ENCODE results near the gene EFL1.
"Not testable (repeated sequence)": the region's sequence is repeated elsewhere in the genome, so short reads cannot be mapped to it uniquely, and the experiment has no call there.

EFL1 gene

DNA sequence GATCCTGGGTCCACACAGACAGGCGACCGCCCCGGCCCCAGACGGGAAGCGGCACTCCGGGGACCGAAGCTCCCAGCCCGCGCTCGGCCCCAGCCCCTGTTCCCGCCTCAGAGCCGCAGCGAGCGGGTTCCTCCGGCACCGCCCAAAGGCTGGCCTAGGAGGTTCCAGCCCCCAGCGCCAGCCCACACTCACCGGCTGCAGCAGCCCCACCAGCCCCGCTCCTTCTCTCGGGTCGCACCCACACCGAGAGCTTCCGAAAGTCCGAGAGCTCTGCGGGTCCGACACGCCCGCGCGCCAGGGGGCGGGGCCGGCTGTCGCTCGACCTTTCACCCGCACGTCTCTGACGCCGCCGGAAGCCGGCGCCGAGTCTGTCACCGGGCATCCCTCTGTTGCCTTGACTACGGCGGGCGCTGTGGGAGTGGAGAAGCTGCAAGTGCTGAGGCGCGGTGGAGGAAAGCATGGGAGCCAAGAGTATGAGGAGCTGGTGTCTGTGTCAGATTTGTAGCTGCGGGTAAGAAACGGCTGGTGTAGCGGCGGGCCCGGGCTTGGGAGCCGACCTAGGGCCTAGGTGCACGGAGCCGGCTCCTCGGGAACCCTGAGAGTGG is at the start of gene EFL1, which contains the start of gene SAXO2:
EFL1 (minus strand) TSS at position 313 of the 605 bp plus-strand sequence. CDS start 956 bp downstream, outside the sequence.
SAXO2 (plus strand) TSS at position 397 of the 605 bp plus-strand sequence; CDS start at position 459, 62 bp downstream.
- DNase-seq (ENCODE audit: low spot score) = peak; percentile 95

DNA sequence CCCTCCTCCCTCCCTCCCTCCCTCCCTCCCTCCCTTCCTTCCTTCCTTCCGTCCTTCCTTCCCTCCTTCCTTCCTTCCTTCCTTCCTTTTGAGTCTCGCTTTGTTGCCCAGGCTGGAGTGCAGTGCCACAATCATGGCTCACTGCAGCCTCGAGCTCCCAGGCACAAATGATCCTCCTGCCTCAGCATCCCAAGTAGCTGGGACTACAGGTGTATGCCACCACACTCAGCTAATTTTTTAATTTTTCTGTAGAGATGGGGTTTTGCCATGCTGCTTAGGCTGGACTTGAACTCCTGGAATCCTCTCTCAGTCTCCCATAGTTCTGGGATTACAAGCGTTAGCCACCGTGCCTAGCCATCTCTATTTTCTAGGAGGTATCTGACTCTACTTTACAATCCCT is 48.8 kb upstream of the EFL1 start:
- not testable (repeated sequence) for DNase-seq (ENCODE audit: low spot score)

DNA sequence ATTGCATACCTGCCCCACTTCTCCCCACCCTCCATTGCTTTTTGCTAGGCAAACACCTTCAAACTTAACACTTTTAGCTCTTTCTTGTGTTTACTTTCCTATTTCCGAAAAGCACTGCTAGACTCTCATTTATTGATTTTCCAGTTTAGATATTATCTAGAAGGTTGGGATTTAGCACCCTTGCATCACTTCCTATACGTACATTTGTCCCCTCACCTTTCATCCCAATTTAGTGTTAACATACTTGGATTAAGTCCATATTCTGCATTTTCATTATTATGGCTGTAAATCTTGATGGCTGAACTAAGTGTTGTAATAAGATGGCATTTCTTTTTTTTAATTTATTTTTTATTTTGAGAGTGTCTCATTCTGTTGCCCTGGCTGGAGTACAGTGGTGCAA is 47.3 kb upstream of the EFL1 start:
- DNase-seq (ENCODE audit: low spot score) = no peak

DNA sequence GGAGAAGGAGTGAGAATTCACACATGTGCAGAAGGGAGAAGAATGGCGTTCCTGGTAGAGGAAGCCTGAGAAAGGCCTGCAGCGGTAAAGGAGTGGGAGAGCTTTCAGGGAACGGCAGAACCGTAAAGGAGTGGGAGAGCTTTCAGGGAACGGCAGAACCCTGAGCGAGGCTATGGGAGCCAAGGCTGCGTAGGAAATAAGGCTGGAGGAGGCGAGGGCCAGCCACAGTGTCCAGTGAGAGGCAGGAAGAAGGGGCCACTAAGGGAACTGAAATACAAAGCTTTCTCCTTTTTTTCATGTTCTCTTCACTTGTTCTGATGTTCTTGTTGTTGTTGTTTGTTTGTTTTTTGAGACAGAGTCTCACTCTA is 45.2 kb upstream of the EFL1 start:
- DNase-seq (ENCODE audit: low spot score) = no peak

DNA sequence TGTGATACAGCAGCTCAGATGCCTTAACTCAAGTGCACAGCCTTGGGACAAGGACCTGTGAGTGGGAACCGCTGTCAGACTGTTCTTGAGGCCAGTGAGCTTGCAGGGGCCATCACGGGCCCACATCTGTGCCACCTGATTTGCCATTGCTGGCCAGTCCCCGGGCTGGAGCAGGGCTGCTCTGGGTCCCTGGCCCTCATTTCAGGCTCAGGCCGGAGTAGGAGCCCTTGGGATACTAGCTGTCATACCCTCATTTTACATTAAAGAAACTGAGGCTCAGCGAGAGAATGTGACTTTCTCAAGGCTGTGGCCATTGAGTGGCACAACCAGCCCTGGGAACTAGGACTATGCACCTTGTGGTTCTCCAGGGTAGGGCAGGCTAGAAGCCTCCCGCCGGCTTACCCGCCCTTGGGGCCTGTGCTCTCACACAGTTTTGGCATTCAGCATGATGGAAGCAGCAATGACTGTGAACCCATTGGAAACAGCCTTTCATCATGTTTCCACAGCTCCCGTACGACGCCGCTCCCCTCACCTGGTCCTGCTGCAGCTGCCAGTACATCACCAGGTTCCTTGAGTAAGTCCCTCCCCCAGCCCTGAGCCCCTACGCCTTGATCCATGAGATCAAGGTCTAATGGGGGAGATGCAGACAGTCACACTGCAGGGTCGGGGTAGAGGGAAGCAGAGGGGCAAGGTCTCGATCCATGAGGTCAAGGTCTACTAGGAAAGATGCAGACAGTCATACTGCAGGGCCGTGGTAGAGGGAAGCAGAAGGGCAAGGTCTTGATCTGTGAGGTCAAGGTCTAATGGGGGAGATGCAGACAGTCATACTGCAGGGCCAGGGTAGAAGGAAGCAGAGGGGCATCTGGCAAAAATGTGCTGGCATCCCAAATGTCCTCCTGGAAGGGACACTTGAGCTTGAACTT is 44.5 kb upstream of the EFL1 start:
- no peak for DNase-seq (ENCODE audit: low spot score)

DNA sequence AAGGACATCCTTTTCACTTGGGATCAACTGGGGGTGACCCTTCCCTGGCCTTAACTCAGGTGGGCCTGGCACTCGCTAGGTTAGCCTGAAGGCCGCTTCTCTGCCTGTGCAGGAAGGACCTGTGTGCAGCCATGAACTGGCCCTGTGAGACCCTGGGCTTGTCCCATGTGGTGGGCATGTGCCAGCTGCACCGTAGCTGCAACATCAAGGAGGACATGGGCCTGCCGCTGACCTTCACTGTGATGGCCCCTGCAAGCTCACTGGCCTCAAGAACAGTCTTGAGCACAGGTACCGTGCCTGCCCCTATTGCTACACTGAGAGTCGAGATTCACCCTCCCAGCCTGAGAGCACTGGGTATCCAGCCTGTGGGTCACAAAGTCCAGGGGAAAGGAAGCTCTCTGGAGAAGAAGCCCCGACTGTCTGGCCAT is 43.1 kb upstream of the EFL1 start:
- no peak for DNase-seq (ENCODE audit: low spot score)

DNA sequence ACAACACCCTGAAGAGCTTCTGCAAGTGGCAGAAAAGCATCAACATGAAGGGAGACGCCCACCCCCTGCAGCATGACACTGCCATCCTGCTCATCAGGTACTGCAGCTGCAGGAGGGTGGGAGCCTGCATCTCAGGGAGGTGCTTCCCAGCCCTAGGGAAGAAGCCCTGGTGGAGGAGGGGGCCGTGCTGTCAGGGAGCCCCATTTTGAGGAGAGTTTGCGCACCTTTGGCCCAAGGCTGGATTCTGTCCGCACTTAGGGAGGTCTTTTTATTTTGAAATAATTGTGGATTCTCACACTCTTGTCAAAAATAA is 42.2 kb upstream of the EFL1 start:
- DNase-seq (ENCODE audit: low spot score) = no peak

DNA sequence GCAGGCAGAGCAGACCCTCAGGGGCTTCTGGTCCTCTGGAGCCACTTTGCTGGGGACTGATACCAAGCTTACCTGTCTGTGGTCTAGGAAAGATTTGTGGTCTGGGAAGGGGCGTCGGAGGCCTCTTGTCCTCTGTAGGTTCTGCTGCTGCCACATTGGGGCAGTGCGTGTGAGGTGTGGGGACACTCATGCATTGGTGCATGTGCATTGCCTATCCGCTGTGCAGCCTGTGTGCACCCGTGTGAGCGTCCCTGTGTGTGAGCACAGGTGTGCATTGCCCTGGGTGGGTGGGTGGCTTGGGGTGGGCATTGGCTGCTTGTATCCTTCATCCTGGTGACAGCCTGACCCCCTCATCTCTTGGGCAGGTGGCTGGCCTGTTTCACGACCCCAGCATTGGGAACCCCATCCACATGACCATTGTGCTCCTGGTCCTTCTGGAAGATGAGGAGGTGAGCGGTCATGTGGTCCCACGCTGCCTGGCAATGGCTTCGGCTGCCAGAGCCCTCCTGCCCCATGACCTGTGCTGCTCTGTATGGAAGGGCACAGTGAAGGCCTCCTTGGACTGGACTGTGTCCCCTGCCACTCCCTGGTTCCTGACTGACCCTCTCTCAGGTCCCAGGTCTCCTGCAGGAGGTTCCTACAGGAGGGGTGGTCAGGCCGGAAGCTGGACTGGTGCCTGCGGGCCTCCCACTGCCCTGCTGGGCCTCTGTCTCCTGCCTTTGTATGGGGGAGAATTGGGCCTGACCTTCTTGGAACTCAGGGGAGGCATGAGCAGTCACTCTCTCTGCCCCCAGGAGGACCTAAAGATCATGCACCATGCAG is 41.6 kb upstream of the EFL1 start:
- DNase-seq (ENCODE audit: low spot score) = no peak

DNA sequence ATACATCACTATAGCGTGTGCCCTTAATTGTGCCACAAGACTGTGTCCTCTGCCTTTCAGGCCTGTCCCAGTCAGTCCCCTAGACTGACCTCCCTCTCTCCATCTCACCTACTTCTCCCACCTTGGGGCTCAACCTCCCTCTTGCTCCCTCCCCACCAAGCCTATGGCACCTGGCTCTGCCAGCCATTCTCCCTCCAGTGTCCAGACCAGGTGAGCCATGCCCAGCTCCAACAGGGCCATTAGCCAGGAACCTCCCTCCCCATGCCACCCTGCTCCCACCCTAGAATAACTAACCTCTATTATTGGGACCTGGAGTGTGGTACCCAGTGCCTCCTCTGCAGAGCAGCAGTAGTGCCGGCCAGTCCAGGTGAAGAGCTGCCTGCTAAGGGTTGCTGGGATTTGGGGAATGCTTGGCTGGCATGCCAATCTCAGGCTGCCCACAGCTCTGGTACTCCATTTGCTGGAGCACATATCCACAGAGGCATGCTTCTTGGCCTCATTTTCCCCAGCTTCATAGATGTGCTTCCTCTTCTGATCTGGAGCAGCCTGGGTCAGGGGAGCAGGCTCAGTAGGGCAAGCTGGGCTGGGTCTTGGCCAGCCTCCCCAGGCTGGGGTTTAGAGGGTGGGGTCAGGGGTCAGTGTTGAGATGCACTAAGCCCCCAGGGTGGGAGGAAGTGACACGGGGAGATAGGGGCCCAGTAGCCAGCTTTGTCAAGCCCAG is 38.9 kb upstream of the EFL1 start:
- DNase-seq (ENCODE audit: low spot score) = no peak

DNA sequence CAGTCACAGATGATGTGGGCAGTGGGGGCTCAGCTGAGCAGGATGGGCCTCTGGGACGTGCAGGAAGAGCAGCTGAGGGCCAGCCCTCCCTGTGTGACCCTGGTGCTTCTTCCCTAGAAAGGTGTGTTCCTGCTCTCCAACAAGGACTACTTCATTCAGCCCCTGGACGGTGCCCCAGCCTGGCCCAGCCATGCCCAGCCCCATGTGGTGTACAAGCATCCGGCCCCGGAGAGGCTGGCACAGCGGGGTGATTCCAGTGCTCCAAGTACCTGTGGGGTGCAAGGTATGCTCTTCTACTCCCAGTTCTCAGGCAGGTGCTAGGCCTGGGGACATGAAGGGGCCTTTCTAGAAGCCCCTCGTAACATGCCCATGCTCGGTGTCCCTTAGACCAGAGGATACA is 38.3 kb upstream of the EFL1 start:
- no peak for DNase-seq (ENCODE audit: low spot score)

DNA sequence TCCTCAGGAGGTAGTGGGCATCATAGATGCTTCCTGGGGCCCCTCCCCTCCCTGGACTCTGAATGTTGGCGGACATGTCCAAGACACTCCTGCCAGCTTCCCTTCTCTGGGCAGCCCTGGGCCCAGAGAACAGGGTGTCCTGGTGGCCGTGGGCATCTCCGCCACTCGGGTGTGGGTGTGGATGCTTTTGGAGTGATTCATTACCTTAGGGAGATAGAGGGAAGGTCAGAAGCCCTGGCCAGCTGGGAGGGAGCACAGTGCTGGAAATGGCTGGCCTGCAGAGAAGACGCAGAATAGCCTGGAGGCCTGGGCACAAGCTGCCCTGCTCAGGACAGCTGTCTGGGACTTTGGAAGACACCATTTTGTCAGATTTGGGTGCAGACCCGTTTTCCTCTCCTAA is 37.8 kb upstream of the EFL1 start:
- not testable (repeated sequence) for DNase-seq (ENCODE audit: low spot score)

DNA sequence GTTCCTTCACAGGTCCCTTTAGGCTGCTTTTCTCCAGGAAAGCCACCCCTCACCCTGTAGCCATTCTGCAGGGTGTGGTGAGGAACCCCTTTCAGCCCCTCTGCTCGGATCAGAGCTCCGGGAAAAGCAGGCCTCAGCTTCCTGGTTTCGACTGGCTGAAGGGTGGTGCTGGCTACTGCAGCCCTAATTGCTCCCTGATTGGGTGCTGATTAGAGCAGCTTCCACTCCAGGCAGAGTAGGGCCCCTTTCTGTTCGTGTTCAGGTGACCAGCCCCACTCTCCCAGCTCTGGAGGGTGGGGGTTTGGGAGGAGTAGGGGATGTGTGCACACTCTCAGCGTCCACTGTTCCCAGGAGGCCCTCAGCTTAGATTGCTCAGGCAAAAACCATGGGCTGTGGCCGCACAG is 37.0 kb upstream of the EFL1 start:
- DNase-seq (ENCODE audit: low spot score) = not testable (repeated sequence)

DNA sequence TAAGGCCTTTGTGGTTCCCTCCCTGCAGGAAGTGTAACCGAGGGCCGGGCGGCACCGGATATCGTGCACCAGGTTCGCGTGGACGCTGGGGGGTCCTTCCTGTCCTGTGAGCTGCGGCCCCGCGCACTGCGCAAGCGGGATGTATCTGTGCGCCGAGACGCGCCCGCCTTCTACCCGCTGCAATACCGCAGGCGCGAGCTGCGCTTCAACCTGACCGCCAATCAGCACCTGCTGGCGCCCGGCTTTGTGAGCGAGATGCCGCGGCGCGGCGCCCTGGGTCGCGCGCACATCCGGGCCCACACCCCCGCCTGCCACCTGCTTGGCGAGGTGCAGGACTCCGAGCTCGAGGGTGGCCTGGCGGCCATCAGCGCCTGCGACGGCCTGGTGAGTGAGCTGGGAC is 36.0 kb upstream of the EFL1 start:
- DNase-seq (ENCODE audit: low spot score) = no peak

DNA sequence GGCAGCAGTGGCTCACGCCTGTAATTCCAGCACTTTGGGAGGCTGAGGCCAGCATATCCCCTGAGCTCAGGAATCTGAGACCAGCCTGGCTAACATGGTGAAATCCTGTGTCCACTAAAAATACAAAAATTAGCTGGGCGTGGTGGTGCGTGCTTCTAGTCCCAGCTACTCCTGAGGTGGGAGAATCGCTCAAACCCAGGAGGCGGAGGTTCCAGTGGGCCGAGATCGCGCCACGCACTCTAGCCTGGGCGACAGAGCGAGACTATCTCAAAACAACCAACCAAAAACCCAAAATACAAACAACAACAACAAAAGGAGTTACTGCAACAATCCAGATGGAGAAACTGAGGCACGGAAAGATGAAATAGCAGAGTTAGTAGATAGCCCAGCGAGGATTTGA is 35.5 kb upstream of the EFL1 start:
- no peak for DNase-seq (ENCODE audit: low spot score)

DNA sequence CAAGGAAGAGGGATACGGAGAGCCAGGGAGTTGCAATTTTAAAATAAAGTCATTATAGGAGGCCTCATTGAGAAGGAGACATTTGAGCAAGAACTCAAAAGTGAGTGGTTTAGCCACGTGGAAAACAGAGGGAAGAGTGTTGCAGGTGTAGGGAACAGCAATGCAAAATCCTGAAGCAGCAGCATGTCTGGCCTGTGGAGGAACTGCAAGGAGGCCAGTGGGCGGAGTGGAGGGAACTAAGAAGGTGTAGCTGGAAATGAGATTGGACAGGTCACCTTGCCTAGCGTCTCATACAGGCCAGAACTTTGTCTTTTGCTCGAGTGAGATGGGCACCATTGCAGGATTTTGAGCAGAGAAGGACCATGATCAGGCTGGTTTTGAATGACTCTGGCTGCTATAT is 35.0 kb upstream of the EFL1 start:
- DNase-seq (ENCODE audit: low spot score) = no peak

DNA sequence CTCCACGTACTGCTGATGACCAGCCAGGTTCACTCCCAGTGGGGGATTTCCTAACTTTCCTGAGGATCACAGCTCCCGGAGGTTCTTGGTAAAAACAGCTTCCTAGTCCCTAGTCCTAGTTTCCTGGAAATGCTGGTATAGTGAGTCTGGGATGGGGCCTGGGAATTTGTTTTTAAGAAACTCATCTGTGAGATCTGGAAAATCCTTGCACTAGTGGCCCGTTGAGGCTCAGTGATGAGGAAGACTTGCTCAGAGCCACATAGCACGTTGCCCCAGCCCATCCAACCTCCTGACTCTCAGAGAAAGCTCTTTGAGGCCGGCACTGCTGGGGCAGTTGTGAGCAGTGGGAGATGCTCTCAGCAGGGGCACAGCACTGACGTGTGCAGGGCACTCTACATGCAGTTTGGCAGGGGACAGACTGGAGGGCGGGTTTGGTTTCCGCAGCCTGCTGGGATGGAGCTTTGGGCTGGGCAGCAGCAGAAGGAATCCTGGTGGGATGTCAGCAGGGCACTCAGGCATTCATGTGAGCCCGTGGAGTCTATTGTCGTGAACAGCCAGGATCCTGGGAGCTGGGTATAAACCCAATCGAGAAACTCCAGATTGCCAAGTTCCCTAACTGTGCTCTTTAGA is 31.6 kb upstream of the EFL1 start:
- DNase-seq (ENCODE audit: low spot score) = no peak

DNA sequence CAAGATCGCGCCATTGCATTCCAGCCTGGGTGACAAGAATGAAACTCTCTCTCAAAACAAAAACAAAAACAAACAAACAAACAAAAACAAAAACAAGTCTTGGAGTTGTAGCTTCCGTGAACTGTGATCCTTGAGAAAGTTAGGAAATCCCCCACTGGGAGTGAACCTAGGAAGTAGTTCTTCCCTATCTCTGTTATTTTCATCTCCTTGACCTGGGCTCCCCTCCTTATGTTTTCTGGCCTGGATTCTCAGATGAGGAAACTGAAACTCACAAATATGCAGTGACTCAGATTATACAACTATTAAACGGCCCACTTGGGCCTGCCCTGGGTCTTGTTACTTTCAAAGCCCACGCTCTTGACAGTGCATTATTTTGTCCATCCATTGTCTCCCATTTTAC is 29.7 kb upstream of the EFL1 start:
- no peak for DNase-seq (ENCODE audit: low spot score)

DNA sequence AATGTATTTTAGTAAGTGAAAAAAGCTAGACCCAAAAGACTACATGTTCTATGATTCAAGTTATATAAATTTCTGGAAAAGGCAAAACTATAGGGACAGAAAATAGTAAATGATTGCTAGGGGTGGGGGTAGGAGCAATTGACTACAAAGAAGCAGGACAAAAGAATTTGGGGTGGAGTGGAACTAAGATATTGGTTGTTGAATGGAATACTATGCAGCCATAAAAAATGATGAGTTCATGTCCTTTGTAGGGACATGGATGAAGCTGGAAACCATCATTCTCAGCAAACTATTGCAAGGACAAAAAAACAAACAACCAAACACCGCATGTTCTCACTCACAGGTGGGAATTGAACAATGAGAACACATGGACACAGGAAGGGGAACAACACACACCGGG is 25.7 kb upstream of the EFL1 start:
- DNase-seq (ENCODE audit: low spot score) = not testable (repeated sequence)

DNA sequence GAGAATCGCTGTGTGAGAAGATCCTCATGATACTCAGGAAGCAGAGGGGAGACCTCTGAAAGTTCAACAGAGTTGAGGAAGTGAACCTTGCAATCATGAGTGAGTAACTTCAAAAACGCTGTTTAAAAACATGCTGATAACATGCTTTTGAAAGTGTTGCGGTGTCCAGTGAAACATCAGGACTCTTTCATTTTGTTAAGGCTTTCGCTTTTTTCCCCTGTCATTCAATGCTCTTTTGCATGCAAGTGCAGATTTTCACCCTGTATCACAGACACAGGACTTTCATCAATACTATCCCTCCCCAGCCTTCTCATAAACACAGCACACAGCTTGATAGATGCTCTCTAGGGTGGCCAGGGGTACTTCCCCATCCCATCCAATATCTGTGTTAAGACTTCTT is 23.9 kb upstream of the EFL1 start:
- DNase-seq (ENCODE audit: low spot score) = not testable (repeated sequence)

DNA sequence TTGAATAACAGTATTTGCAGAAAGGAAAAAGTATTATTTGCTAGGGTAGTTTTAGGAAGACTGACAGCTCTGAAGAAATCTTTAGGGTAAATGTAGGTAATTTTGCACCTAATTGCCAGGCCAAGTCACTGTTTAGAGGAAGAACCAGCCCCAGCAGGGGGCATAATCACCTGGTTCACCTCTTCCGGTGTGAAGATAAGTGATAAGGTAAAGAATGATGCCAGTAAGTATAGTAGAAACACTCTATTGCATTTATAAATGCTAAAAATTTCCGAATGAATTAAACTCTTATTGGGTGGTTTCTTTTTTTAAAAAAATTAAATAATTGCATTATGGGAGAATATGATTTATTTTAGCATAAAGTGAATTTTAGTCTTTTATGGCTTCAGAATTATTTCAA is 21.8 kb upstream of the EFL1 start:
- not testable (repeated sequence) for DNase-seq (ENCODE audit: low spot score)

DNA sequence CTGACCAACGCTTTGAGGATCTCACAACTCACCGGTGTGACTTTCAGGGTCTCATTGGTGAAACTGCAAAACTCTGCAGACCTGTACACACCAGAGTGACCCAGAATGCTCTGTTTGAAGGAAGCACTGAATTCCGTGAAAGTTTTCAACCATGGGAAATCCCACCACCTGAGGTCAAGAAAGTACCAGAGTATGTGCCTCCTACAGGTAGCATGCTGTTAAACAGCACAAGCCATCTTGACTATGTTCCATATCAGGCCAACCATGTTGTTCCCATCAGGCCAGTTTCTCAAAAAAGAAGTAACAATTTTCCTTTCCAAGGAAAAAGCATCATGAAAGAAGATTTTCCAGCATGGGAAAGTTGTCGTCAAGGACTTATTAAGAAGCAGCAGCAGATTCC is 19.9 kb upstream of the EFL1 start:
- DNase-seq (ENCODE audit: low spot score) = not testable (repeated sequence)

DNA sequence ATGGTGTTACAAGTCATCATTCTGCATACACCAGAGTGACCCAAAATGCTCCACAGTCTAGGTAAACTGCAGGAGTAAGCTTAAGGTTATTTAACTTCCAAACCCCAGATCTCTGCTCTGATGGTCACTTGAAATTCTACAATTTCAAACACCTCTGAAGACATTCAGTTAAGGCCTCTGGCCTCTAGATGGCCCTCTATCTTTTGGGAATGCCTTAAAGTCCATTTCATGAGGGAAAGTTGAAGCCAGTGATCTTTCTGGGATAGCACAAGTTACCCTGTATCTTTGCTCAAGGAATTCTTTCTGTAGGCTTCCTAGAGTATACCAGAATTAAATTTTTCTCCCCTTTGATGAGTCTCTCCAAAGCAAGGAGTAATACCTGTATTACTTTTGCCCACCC is 18.7 kb upstream of the EFL1 start:
- not testable (repeated sequence) for DNase-seq (ENCODE audit: low spot score)
